RWPE2 (cell line): Measurements from ENCODE around the gene SLC44A2.

Experiments
- ATAC-seq: fragments of 200-7000 bp; cut with Tn5 transposase; 3 replicates; pipeline ENCODE4 v1.9.1; 2021; ENCODE audit warnings: low read depth
- DNase-seq: peaks from one replicate; pipeline ENCODE4 v3.0.0-alpha.2; 2020; ENCODE audit warnings: low spot score
- H3K27ac ChIP-seq: fragments of 450-650 bp; 2 replicates; pipeline ENCODE4 v1.5.1; 2017; ENCODE audit warnings: mild to moderate bottlenecking; ENCODE audit not compliant: poor library complexity, severe bottlenecking
- H3K27me3 ChIP-seq: fragments of 250-450 bp; sonication (Bioruptor Pico); 2 replicates; pipeline ENCODE4 v1.5.1; 2021; ENCODE audit warnings: mild to moderate bottlenecking, moderate library complexity; ENCODE audit not compliant: insufficient read depth, poor library complexity, severe bottlenecking
- H3K36me3 ChIP-seq: fragments of 250-450 bp; sonication (Bioruptor Pico); 2 replicates; pipeline ENCODE4 v1.5.1; 2020; ENCODE audit warnings: low read depth, mild to moderate bottlenecking, moderate library complexity
- H3K4me1 ChIP-seq: fragments of 250-450 bp; sonication (Bioruptor Pico); 2 replicates; pipeline ENCODE4 v1.5.1; 2021; ENCODE audit warnings: mild to moderate bottlenecking, moderate library complexity; ENCODE audit not compliant: insufficient read depth, poor library complexity, severe bottlenecking
- H3K4me3 ChIP-seq: fragments of 250-450 bp; sonication (Bioruptor Pico); 2 replicates; pipeline ENCODE4 v1.5.1; 2021; ENCODE audit warnings: mild to moderate bottlenecking, moderate library complexity; ENCODE audit not compliant: severe bottlenecking
- H3K9me3 ChIP-seq: fragments of 250-450 bp; sonication (Bioruptor Pico); 2 replicates; pipeline ENCODE4 v1.5.1; 2021; ENCODE audit warnings: mild to moderate bottlenecking, moderate library complexity; ENCODE audit not compliant: severe bottlenecking
- TF ChIP-seq, protein P1 (sequence below): fragments of 450-650 bp; IDR thresholded peaks from one replicate; pipeline ENCODE4 v1.5.1; 2017; ENCODE audit warnings: mild to moderate bottlenecking, moderate library complexity; ENCODE audit not compliant: poor library complexity, severe bottlenecking

The SLC44A2 gene

GRCh38 chr19:10685210-10685609, 59.9 kb downstream of the SLC44A2 start:
- TF ChIP-seq, protein P1, sequence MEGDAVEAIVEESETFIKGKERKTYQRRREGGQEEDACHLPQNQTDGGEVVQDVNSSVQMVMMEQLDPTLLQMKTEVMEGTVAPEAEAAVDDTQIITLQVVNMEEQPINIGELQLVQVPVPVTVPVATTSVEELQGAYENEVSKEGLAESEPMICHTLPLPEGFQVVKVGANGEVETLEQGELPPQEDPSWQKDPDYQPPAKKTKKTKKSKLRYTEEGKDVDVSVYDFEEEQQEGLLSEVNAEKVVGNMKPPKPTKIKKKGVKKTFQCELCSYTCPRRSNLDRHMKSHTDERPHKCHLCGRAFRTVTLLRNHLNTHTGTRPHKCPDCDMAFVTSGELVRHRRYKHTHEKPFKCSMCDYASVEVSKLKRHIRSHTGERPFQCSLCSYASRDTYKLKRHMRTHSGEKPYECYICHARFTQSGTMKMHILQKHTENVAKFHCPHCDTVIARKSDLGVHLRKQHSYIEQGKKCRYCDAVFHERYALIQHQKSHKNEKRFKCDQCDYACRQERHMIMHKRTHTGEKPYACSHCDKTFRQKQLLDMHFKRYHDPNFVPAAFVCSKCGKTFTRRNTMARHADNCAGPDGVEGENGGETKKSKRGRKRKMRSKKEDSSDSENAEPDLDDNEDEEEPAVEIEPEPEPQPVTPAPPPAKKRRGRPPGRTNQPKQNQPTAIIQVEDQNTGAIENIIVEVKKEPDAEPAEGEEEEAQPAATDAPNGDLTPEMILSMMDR = no peak
- no peaks in the 10 kb centered on the region for H3K4me1 ChIP-seq
- H3K4me3 ChIP-seq = no peak overlapping the region
- H3K27ac ChIP-seq = no peak overlapping the region
- DNase-seq = no peak
- ATAC-seq = no peak
- no peaks in the 10 kb centered on the region for H3K27me3 ChIP-seq
- peaks cover 93% of the 10 kb centered on the region for H3K36me3 ChIP-seq
- H3K9me3 ChIP-seq = no peaks in the 10 kb centered on the region

DNA sequence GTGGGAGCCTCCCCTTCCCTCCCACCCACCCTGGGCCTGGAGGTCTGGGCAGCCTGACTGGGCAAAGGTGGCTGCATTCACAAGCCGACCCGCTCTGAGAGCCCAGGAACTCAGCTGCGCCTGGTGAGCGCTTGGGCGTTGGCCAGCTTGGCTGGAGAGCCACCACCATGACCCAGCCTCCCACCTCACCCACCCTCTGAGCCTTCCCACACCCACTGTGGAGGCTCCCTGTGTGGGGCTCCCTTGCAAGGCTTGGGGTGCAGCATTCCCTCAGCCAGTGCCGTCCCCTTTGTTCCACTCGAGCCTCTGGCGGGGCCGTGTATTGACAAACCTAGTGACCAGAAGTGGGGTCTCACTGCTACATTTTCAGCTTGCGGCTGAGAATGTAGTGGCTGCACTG, 60.8 kb downstream of the SLC44A2 start:
- TF ChIP-seq, protein P1 = no peak
- no peak for DNase-seq
- H3K27ac ChIP-seq = no peak overlapping the region
- H3K4me3 ChIP-seq = no peak overlapping the region
- H3K27me3 ChIP-seq = no peaks in the 10 kb centered on the region
- H3K4me1 ChIP-seq = no peaks in the 10 kb centered on the region
- peaks cover 93% of the 10 kb centered on the region for H3K36me3 ChIP-seq
- ATAC-seq = no peak
- no peaks in the 10 kb centered on the region for H3K9me3 ChIP-seq

DNA sequence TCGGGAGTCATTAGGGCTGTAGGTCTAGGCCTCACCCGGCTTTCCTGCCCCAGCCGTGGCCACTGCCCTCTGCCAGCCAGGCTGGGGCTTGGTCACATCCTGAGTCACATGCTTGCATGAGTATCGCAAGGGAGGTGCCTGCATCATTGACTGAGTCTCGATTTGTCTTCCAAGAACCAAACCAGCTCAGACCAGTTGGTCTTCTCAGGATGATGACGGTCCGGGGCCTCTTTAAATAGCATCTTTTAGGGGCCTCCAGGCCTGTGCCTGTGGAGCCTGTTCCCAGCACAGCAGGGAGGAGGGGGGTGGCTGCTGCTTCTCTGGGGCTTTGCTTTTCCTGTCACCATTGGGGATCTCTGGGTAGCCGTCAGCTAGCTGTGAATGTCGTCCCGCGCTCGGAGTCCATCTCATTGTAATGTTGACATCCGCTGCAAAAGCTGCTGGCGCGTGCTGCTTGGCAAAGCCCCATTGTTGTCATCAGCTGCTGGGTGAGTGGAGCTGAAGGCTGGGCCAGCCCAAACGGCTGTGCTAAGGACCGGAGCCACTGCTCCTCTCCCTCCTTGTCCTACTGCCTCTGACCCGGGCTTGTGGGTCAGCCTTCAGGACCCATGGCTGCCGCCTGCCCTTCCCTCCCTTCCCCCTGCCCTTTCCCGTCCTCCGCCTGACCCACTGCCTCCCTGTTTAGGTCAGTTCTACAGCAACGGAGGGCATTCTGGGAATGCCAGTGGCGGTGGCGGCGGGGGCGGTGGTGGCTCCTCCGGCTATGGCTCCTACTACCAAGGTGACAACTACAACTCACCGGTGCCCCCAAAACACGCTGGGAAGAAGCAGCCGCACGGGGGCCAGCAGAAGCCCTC, 61.5 kb downstream of the SLC44A2 start:
- H3K4me3 ChIP-seq = no peak overlapping the region
- H3K9me3 ChIP-seq = no peaks in the 10 kb centered on the region
- TF ChIP-seq, protein P1 = no peak
- no peaks in the 10 kb centered on the region for H3K27me3 ChIP-seq
- no peak overlapping the region for H3K27ac ChIP-seq
- H3K36me3 ChIP-seq = peaks cover 92% of the 10 kb centered on the region
- DNase-seq (no peak), ATAC-seq (no peak)
- no peaks in the 10 kb centered on the region for H3K4me1 ChIP-seq

DNA sequence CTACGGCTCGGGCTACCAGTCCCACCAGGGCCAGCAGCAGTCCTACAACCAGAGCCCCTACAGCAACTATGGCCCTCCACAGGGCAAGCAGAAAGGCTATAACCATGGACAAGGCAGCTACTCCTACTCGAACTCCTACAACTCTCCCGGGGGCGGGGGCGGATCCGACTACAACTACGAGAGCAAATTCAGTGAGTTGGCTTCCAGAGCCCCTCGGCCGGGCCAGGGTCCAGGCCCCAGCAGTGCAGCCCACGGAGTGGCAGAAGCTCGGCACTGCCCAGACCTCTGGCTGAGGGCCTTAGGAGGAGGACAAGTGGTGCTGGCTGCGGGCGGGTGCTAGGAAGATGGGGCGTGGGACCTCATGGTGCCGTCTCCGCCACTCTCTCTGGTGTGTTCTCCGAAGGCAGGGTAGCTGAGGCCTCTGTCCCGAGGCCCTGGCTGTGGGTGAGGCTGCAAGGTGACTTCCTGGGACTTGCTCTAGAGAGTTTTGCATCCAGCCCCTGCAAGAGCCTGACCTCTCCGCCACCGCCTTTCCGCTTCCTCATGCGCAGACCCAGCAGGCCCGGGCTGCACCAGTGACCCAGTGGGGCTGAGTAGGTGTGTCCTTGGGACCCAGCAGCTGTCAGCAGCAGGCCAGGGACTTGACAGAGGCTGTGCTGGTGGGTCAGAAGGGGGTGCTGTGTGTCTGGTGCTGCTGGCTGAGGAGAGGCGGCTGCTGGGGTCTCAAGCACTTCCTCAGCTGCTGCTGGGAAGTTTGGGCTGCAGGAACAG, 62.4 kb downstream of the SLC44A2 start:
- Histone ChIP-seq H3K4me1 (no peaks in the 10 kb centered on the region), H3K27ac (no peak overlapping the region), H3K27me3 (no peaks in the 10 kb centered on the region), H3K36me3 (peaks cover 84% of the 10 kb centered on the region), H3K4me3 (no peak overlapping the region), H3K9me3 (no peaks in the 10 kb centered on the region)
- no peak for DNase-seq
- no peak for ATAC-seq
- TF ChIP-seq, protein P1 = no peak
